Ishikawa (cell line): ENCODE measurements around the gene OTULINL.

Experiments used
- CEBPB ChIP-seq: IDR thresholded peaks from 2 replicates; pipeline ENCODE4 v1.6.1; 2012
- CREB1 ChIP-seq: IDR thresholded peaks from 2 replicates; pipeline ENCODE4 v1.6.1; 2012; ENCODE audit warnings: low read depth
- EGR1 ChIP-seq: IDR thresholded peaks from 2 replicates; pipeline ENCODE4 v1.6.1; 2012
- EP300 ChIP-seq: IDR thresholded peaks from 2 replicates; pipeline ENCODE4 v1.6.1; 2012; ENCODE audit warnings: borderline replicate concordance
- FOXM1 ChIP-seq: IDR thresholded peaks from 2 replicates; pipeline ENCODE4 v1.6.1; 2012; ENCODE audit warnings: low read depth, borderline replicate concordance
- NFIC ChIP-seq: IDR thresholded peaks from 2 replicates; pipeline ENCODE4 v1.6.1; 2012
- RAD21 ChIP-seq: IDR thresholded peaks from 2 replicates; pipeline ENCODE4 v1.6.1; 2012; ENCODE audit warnings: low read depth
- TAF1 ChIP-seq: IDR thresholded peaks from 2 replicates; pipeline ENCODE4 v1.6.1; 2012; ENCODE audit warnings: low read depth, mild to moderate bottlenecking
- TCF12 ChIP-seq: IDR thresholded peaks from 2 replicates; pipeline ENCODE4 v1.6.1; 2012; ENCODE audit warnings: low read depth
- TEAD4 ChIP-seq: IDR thresholded peaks from 2 replicates; pipeline ENCODE4 v1.6.1; 2012
- USF1 ChIP-seq: IDR thresholded peaks from 2 replicates; pipeline ENCODE4 v1.6.1; 2012
- YY1 ChIP-seq: IDR thresholded peaks from 2 replicates; pipeline ENCODE4 v1.6.1; 2012; ENCODE audit warnings: low read depth
- ZBTB7A ChIP-seq: IDR thresholded peaks from 2 replicates; pipeline ENCODE4 v1.6.1; 2012; ENCODE audit warnings: low read depth
- TF ChIP-seq, protein P1 (sequence below): IDR thresholded peaks from 2 replicates; pipeline ENCODE4 v1.6.1; 2012
- TF ChIP-seq, protein P2 (sequence below): IDR thresholded peaks from 2 replicates; pipeline ENCODE4 v1.6.1; 2012; ENCODE audit warnings: low read depth, mild to moderate bottlenecking

The OTULINL gene

GRCh38 chr5:14598225-14598624 lies 16.6 kb downstream of the OTULINL start:
- TF ChIP-seq NFIC (no peak), RAD21 (no peak), FOXM1 (no peak), YY1 (no peak), CEBPB (no peak), EP300 (no peak), ZBTB7A (no peak), TEAD4 (no peak), CREB1 (no peak), EGR1 (no peak)

GRCh38 chr5:14599476-14600127 lies 18.0 kb downstream of the OTULINL start:
- TF ChIP-seq YY1 = no peak

DNA sequence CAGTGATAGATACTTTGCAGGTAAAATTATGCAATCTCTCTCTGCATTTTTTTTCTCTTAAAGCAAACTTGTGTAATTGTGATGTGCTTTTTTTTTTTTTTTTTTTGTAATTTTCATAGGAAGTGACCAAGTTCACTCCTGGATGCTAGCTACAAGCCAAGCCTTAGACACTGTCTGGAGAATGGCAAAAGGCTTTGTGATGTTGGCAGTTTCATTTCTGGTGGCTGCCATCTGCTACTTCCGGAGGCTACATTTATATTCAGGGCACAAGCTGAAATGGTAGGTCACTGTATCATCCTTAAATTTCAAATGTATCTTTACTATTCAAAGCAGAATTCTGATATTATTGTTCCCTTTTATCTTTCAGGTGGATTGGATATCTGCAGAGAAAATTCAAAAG lies 19.3 kb downstream of the OTULINL start:
- TF ChIP-seq EGR1 (no peak), USF1 (no peak), NFIC (no peak), ZBTB7A (no peak), RAD21 (no peak), EP300 (no peak), FOXM1 (no peak), TCF12 (no peak), TEAD4 (no peak), YY1 (no peak), CEBPB (no peak)
- TF ChIP-seq, protein P1, sequence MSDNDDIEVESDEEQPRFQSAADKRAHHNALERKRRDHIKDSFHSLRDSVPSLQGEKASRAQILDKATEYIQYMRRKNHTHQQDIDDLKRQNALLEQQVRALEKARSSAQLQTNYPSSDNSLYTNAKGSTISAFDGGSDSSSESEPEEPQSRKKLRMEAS = no peak
- TF ChIP-seq, protein P2, sequence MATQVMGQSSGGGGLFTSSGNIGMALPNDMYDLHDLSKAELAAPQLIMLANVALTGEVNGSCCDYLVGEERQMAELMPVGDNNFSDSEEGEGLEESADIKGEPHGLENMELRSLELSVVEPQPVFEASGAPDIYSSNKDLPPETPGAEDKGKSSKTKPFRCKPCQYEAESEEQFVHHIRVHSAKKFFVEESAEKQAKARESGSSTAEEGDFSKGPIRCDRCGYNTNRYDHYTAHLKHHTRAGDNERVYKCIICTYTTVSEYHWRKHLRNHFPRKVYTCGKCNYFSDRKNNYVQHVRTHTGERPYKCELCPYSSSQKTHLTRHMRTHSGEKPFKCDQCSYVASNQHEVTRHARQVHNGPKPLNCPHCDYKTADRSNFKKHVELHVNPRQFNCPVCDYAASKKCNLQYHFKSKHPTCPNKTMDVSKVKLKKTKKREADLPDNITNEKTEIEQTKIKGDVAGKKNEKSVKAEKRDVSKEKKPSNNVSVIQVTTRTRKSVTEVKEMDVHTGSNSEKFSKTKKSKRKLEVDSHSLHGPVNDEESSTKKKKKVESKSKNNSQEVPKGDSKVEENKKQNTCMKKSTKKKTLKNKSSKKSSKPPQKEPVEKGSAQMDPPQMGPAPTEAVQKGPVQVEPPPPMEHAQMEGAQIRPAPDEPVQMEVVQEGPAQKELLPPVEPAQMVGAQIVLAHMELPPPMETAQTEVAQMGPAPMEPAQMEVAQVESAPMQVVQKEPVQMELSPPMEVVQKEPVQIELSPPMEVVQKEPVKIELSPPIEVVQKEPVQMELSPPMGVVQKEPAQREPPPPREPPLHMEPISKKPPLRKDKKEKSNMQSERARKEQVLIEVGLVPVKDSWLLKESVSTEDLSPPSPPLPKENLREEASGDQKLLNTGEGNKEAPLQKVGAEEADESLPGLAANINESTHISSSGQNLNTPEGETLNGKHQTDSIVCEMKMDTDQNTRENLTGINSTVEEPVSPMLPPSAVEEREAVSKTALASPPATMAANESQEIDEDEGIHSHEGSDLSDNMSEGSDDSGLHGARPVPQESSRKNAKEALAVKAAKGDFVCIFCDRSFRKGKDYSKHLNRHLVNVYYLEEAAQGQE = no peak

GRCh38 chr5:14603141-14603540 lies 21.5 kb downstream of the OTULINL start:
- TF ChIP-seq TEAD4 = no peak
- no peak for TF ChIP-seq FOXM1
- no peak for TF ChIP-seq YY1
- no peak for TF ChIP-seq TAF1
- TF ChIP-seq, protein P1 = no peak
- no peak for TF ChIP-seq EP300
- TF ChIP-seq CREB1 = no peak
- TF ChIP-seq USF1 = no peak
- TF ChIP-seq TCF12 = no peak
- TF ChIP-seq ZBTB7A = no peak
- TF ChIP-seq EGR1 = no peak
- TF ChIP-seq RAD21 = no peak
- no peak for TF ChIP-seq CEBPB

DNA sequence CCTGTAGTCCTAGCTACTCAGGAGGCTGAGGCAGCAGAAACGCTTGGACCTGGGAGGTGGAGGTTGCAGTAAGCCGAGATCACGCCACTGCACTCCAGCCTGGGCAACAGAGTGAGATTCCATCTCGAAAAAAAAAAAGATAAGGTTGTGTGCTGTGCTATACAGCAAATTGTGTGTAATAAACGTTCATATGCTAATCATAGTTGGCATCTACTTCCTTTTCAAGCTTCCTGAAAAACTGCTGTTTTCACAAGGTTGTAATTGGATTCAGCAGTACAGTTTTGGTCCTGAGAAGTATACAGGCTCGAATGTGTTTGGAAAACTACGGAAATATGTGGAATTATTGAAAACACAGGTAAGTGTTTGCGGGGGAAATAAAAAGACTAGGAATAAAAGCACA lies 25.5 kb downstream of the OTULINL start:
- TF ChIP-seq EP300 (no peak), EGR1 (no peak), TAF1 (no peak), TCF12 (no peak), FOXM1 (no peak), NFIC (no peak), USF1 (no peak), CREB1 (no peak), YY1 (no peak)
- TF ChIP-seq, protein P1 = no peak

DNA sequence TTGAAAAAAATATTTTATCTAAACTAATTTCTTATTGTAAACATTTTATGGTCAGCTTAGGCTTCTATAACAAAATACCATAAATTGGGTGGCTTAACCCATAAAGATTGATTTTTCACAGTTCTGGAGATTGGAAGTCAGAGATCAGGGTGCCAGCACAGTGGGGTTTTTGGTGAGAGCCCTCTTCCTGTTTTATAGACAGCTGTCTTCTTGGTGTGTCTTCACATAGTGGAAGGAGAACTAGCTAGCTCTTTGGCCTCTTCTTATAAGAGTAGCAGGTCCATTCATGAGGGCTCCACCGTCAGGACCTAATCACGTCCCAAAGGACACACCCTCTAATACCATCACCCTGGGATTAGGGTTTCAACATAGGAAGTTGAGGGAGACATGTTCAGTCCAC lies 26.6 kb downstream of the OTULINL start:
- TF ChIP-seq NFIC = no peak
- TF ChIP-seq FOXM1 = no peak
- no peak for TF ChIP-seq USF1
- no peak for TF ChIP-seq TCF12
- no peak for TF ChIP-seq YY1
- no peak for TF ChIP-seq RAD21
- TF ChIP-seq TAF1 = no peak
- TF ChIP-seq, protein P2 = no peak
- TF ChIP-seq EGR1 = no peak
- TF ChIP-seq ZBTB7A = no peak
- TF ChIP-seq EP300 = no peak
- TF ChIP-seq, protein P1 = no peak
- TF ChIP-seq TEAD4 = no peak
- TF ChIP-seq CREB1 = no peak
- no peak for TF ChIP-seq CEBPB
